WTC11 (cell line): ENCODE results near the gene IL25. TPM values are rescaled to one million over a fixed set of nuclear protein-coding genes. Genes with fewer than 3 reads are reported as not detected.

Experiments
- ATAC-seq: fragments of 200-7000 bp; cut with Tn5 transposase; 2 replicates; pipeline ENCODE4 v1.10.0; 2021; ENCODE audit warnings: mild to moderate bottlenecking, moderate library complexity
- CTCF ChIA-PET: fragments of 300-600 bp; sonication (Branson Sonifier 250); formaldehyde crosslinking; loops from one replicate; lab custom pipeline; 2021; ENCODE audit warnings: antibody characterized with exemption; lab: Charles Lee
- POLR2A ChIA-PET: fragments of 350-600 bp; sonication (Branson Sonifier 250); formaldehyde crosslinking; loops from one replicate; lab custom pipeline; 2021; ENCODE audit warnings: antibody characterized with exemption; lab: Charles Lee
- DNase-seq: peaks from one replicate; pipeline ENCODE4 v3.0.0; 2021; ENCODE audit warnings: low spot score
- H3K27ac Mint-ChIP-seq: 2 replicates; pipeline ENCODE4 v1.8.0; 2021; ENCODE audit warnings: mixed read lengths
- H3K27me3 Mint-ChIP-seq: 2 replicates; pipeline ENCODE4 v1.8.0; 2021; ENCODE audit warnings: low read depth, mild to moderate bottlenecking, moderate library complexity, mixed read lengths
- H3K36me3 Mint-ChIP-seq: 2 replicates; pipeline ENCODE4 v1.8.0; 2021; ENCODE audit warnings: mixed read lengths
- H3K4me1 Mint-ChIP-seq: 2 replicates; pipeline ENCODE4 v1.8.0; 2022; ENCODE audit warnings: mixed read lengths
- H3K4me3 Mint-ChIP-seq: 2 replicates; pipeline ENCODE4 v1.8.0; 2021; ENCODE audit warnings: mild to moderate bottlenecking, moderate library complexity, mixed read lengths
- H3K9me3 Mint-ChIP-seq: 2 replicates; pipeline ENCODE4 v1.8.0; 2021; ENCODE audit warnings: mixed read lengths
- AFF4 ChIP-seq: sonication (generic); formaldehyde crosslinking; IDR thresholded peaks from 2 replicates; pipeline ENCODE4 v1.8.1; 2023; ENCODE audit warnings: mild to moderate bottlenecking, missing genetic modification reagents, borderline replicate concordance
- AR ChIP-seq: fragments of 250-450 bp; sonication (Bioruptor Pico); IDR thresholded peaks from 2 replicates; pipeline ENCODE4 v1.9.0; 2021; ENCODE audit warnings: mild to moderate bottlenecking
- ATF1 ChIP-seq: sonication (generic); formaldehyde crosslinking; IDR thresholded peaks from 2 replicates; pipeline ENCODE4 v1.8.1; 2023; ENCODE audit warnings: mild to moderate bottlenecking, moderate library complexity, missing genetic modification reagents
- ATF3 ChIP-seq: sonication (generic); formaldehyde crosslinking; conservative IDR thresholded peaks from 2 replicates; pipeline ENCODE4 v1.8.1; 2022; ENCODE audit warnings: mild to moderate bottlenecking, missing genetic modification reagents
- CREB1 ChIP-seq: sonication (generic); formaldehyde crosslinking; IDR thresholded peaks from 2 replicates; pipeline ENCODE4 v1.8.0; 2023; ENCODE audit warnings: mild to moderate bottlenecking, missing genetic modification reagents
- CREM ChIP-seq: sonication (generic); formaldehyde crosslinking; IDR thresholded peaks from 2 replicates; pipeline ENCODE4 v1.8.1; 2022; ENCODE audit warnings: mild to moderate bottlenecking, missing genetic modification reagents, moderate library complexity
- CTCF ChIP-seq: fragments of 200-600 bp; IDR thresholded peaks from 2 replicates; pipeline ENCODE4 v1.8.0; 2022; ENCODE audit warnings: antibody characterized with exemption
- GABPB1 ChIP-seq: sonication (generic); formaldehyde crosslinking; IDR thresholded peaks from 2 replicates; pipeline ENCODE4 v1.8.1; 2023; ENCODE audit warnings: mild to moderate bottlenecking, missing genetic modification reagents
- GTF2I ChIP-seq: fragments of 250-450 bp; sonication (Bioruptor Pico); conservative IDR thresholded peaks from 2 replicates; pipeline ENCODE4 v1.4.0; 2021; ENCODE audit warnings: mild to moderate bottlenecking
- HMGA2 ChIP-seq: fragments of 250-450 bp; sonication (Bioruptor Pico); IDR thresholded peaks from 2 replicates; pipeline ENCODE4 v1.4.0; 2021; ENCODE audit warnings: mild to moderate bottlenecking, moderate library complexity
- NR1H2 ChIP-seq: sonication (generic); formaldehyde crosslinking; IDR thresholded peaks from 2 replicates; pipeline ENCODE4 v1.9.0; 2021; ENCODE audit warnings: mild to moderate bottlenecking, moderate library complexity, missing genetic modification reagents
- SOX15 ChIP-seq: fragments of 250-450 bp; sonication (Bioruptor Pico); IDR thresholded peaks from 2 replicates; pipeline ENCODE4 v1.9.0; 2021; ENCODE audit warnings: mild to moderate bottlenecking
- SP1 ChIP-seq: sonication (generic); formaldehyde crosslinking; conservative IDR thresholded peaks from 2 replicates; pipeline ENCODE4 v1.8.1; 2022; ENCODE audit warnings: missing genetic modification reagents
- STAT6 ChIP-seq: sonication (generic); formaldehyde crosslinking; conservative IDR thresholded peaks from 2 replicates; pipeline ENCODE4 v1.8.1; 2023; ENCODE audit warnings: mild to moderate bottlenecking, low read depth, missing genetic modification reagents, moderate library complexity
- TP53 ChIP-seq: sonication (generic); formaldehyde crosslinking; IDR thresholded peaks from 2 replicates; pipeline ENCODE4 v1.8.1; 2023; ENCODE audit warnings: mild to moderate bottlenecking, missing genetic modification reagents
- USF1 ChIP-seq: sonication (generic); formaldehyde crosslinking; IDR thresholded peaks from 2 replicates; pipeline ENCODE4 v1.8.0; 2022; ENCODE audit warnings: mild to moderate bottlenecking, missing genetic modification reagents
- ZBTB43 ChIP-seq: sonication (generic); formaldehyde crosslinking; IDR thresholded peaks from 2 replicates; pipeline ENCODE4 v1.8.1; 2023; ENCODE audit warnings: mild to moderate bottlenecking, missing genetic modification reagents
- ZNF232 ChIP-seq: sonication (generic); formaldehyde crosslinking; IDR thresholded peaks from 2 replicates; pipeline ENCODE4 v1.8.0; 2022; ENCODE audit warnings: mild to moderate bottlenecking, missing genetic modification reagents
- ZNF671 ChIP-seq: fragments of 250-450 bp; sonication (Bioruptor Pico); IDR thresholded peaks from 2 replicates; pipeline ENCODE4 v1.8.0; 2021; ENCODE audit warnings: mild to moderate bottlenecking
- total RNA-seq: library from RNA; stranded (reverse); gene quantifications from 3 replicates; pipeline ENCODE4 v1.2.3, GENCODE V29; 2021

The IL25 gene
- total RNA-seq, 1 experiment from 2014 or later, result 0.24 TPM

- TF ChIP-seq CREB1 (CRISPR knock-in tag) (no peak), TP53 (CRISPR knock-in tag) (no peak), STAT6 (CRISPR knock-in tag) (no peak), AR (CRISPR knock-in tag) (no peak), SP1 (no peak), SOX15 (CRISPR knock-in tag) (no peak), ZNF671 (CRISPR knock-in tag) (no peak), GTF2I (CRISPR knock-in tag) (no peak), ATF1 (CRISPR knock-in tag) (no peak), CTCF (no peak), AFF4 (CRISPR knock-in tag) (no peak), ZNF232 (CRISPR knock-in tag) (no peak), NR1H2 (CRISPR knock-in tag) (no peak), ATF3 (CRISPR knock-in tag) (no peak), HMGA2 (CRISPR knock-in tag) (no peak), ZBTB43 (CRISPR knock-in tag) (no peak), GABPB1 (no peak), CREM (no peak), USF1 (no peak)
- Mint-ChIP-seq H3K4me1 (no peaks in the 10 kb centered on the region; the same call in 1 of the 2 replicates), H3K4me3 (no peak overlapping the region), H3K27ac (no peak overlapping the region), H3K9me3 (no peaks in the 10 kb centered on the region), H3K36me3 (no peaks in the 10 kb centered on the region), H3K27me3 (peaks cover 27% of the 10 kb centered on the region)
- ATAC-seq (no peak), DNase-seq (no peak)
- CTCF ChIA-PET, result no interaction called here
- POLR2A ChIA-PET, result no interaction called here
Observed at GRCh38 chr14:23408307-23408630, 35.7 kb downstream of the IL25 start.
